PC-9 (cell line): Measurements from ENCODE around the gene COL23A1.

Source experiments
- CTCF ChIP-seq: fragments of 200-600 bp; sonication (generic); conservative IDR thresholded peaks from 2 replicates; pipeline ENCODE4 v1.6.1; 2017; ENCODE audit warnings: mixed run types, antibody characterized with exemption, mild to moderate bottlenecking, moderate library complexity
- EZH2 ChIP-seq: fragments of 200-600 bp; sonication (generic); IDR thresholded peaks from 2 replicates; pipeline ENCODE4 v1.8.0; 2017; ENCODE audit warnings: antibody characterized with exemption, low read depth

- TF ChIP-seq EZH2 (no peak), CTCF (no peak)
These were observed 302.4 kb downstream of the COL23A1 start for GRCh38 chr5:178287791-178288105.
